Skin of body (tissue), 2 donors: ENCODE results near the gene CGB7. TPM values are rescaled to one million over a fixed set of nuclear protein-coding genes. Genes with fewer than 3 reads are reported as not detected.
"Not testable (repeated sequence)": the region's sequence is repeated elsewhere in the genome, so short reads cannot be mapped to it uniquely, and the experiment has no call there.

Experiments used
- DNase-seq: peaks from one replicate; lab custom pipeline; 2025; lab: John Stamatoyannopoulos, UW
- total RNA-seq: library from RNA; depleted of rRNA; stranded (reverse); fragments of >200 nt; gene quantifications from one replicate; pipeline ENCODE4 v1.2.3, GENCODE V29; 2014

CGB7 gene
- total RNA-seq, 1 donor from 2014 or later: 0.49 TPM

GRCh38 chr19:49042666-49043065, 14.9 kb downstream of the CGB7 start:
- DNase-seq: not testable (repeated sequence)

- DNase-seq: no peak
Observed at GRCh38 chr19:49042177-49042576, 15.4 kb downstream of the CGB7 start.

- DNase-seq: not testable (repeated sequence)
Observed at GRCh38 chr19:49039736-49040135, 17.8 kb downstream of the CGB7 start.

DNA sequence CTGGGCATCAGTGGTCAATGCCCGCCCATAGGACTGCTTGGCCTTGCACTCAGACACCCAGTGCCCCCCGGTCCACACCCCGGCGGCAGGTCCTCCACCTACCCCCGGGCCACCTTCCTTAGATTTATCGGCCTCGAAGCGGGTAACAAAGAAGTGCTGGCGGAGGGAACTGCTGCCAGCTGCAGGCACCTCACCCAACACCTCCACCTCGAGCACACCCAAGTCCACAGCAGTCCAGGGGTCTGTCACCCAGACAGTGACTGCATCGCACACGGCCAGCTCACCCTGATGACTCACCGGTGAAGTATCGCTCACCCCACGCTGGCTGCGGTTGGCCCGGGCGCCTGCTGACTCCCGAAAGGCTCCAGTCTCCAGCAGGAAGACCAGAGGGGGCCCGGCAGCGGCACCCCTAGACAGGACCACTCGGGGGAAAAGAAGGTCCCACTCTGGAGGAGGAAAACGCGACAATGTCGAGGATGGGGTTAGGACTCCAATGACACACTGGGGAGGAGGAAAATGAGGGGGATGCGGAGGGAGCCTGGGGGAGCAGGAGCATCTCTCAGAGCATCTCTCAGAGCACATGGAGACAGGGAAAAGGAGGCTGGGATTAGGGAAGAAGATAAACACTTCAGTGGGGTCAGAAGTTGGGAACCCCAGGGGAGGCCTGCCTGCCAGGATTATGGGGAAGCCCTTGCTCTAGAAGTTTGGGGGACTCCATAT, 18.8 kb downstream of the CGB7 start:
- not testable (repeated sequence) for DNase-seq

DNA sequence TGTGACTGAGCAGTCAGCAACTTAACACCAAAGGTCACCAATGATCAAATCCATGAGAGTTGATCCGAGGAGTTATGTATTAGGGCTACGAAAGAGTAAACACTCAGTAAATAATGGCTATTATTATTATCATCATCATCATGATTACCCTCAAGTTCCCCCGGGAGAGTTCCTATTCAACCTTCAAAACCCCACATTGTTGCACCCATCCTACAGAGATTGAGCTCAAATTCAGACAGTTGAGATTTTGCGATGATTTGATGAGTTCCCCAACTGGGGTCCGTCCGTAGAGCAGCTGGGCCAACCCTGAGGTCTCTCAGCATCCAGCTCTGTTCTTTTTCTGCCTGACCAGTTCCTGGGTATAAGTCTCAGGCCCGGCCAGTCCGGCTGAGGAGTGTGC, 19.4 kb downstream of the CGB7 start:
- not testable (repeated sequence) for DNase-seq

DNA sequence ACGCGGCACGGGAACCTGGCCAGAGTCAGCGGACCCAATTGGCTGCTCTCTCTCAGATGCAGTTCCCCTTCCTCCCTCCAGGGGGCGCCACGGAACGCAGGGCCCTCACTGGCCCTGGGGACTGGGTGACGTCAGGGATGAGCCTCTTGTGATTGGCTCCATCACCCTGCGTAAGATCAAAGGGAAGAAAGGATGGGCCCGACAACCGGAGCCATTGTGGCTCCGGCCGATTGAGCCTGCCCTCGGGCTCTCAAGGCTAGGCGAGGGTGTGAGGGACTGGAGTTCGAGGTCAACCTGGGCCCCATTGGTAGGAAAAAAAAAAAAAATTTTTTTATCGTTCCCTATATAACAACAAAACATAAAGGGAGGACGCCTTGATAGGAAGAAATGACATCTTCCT, 20.7 kb downstream of the CGB7 start, which contains the start of gene CGB1:
Gene CGB1 (minus strand): TSS at position 81 of the 400 bp plus-strand sequence. CDS start 184 bp downstream, outside the sequence.
- not testable (repeated sequence) for DNase-seq

DNA sequence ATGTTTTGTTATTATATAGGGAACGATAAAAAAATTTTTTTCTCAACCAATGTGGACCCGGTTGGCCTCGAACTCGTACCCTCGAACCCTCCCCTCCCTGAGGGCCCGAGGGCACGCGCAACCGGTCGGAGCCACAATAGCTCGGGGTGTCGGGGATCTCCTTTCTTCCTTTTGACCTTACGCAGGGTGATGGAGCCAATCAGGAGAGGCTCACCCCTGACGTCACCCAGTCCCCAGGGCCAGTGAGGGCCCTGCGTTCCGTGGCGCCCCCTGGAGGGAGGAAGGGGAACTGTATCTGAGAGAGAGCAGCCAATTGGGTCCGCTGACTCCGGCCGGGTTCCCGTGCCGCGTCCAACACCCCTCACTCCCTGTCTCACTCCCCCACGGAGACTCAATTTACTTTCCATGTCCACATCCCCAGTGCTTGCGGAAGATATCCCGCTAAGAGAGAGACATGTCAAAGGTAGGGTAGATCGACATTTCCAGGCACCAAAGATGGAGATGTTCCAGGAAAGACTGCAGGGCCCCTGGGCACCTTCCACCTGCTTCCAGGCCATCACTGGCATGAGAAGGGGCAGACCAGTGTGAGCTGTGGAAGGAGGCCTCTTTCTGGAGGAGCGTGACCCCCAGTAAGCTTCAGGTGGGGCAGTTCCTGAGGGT, 25.8 kb downstream of the CGB7 start, which contains the start of gene CGB2:
Gene CGB2 (plus strand): TSS at position 249 of the 660 bp plus-strand sequence. CDS start 206 bp downstream, at position 455.
- DNase-seq: not testable (repeated sequence)

DNA sequence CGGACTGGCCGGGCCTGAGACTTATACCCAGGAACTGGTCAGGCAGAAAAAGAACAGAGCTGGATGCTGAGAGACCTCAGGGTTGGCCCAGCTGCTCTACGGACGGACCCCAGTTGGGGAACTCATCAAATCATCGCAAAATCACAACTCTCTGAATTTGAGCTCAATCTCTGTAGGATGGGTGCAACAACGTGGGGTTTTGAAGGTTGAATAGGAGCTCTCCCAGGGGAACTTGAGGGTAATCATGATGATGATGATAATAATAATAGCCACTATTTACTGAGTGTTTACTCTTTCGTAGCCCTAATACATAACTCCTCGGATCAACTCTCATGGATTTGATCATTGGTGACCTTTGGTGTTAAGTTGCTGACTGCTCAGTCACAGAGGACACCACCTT, 27.2 kb downstream of the CGB7 start:
- not testable (repeated sequence) for DNase-seq

DNA sequence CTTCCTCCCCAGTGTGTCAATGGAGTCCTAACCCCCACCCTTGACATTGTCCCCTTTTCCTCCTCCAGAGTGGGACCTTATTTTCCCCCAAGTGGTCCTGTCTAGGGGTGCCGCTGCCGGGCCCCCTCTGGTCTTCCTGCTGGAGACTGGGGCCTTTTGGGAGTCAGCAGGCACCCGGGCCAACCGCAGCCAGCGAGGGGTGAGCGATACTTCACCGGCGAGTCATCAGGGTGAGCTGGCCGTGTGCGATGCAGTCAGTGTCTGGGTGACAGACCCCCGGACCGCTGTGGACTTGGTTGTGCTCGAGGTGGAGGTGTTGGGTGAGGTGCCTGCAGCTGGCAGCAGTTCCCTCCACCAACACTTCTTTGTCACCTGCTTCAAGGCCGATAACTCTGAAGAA, 27.8 kb downstream of the CGB7 start:
- DNase-seq: not testable (repeated sequence)

- DNase-seq: not testable (repeated sequence)
Observed at GRCh38 chr19:49028686-49029085, 28.9 kb downstream of the CGB7 start.

- not testable (repeated sequence) for DNase-seq
Observed at GRCh38 chr19:49025599-49025998, 31.9 kb downstream of the CGB7 start.

DNA sequence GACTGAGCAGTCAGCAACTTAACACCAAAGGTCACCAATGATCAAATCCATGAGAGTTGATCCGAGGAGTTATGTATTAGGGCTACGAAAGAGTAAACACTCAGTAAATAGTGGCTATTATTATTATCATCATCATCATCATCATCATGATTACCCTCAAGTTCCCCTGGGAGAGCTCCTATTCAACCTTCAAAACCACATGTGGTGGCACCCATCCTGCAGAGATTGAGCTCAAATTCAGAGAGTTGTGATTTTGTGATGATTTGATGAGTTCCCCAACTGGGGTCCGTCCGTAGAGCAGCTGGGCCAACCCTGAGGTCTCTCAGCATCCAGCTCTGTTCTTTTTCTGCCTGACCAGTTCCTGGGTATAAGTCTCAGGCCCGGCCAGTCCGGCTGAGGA, 32.5 kb downstream of the CGB7 start:
- DNase-seq: not testable (repeated sequence)

GRCh38 chr19:49024233-49024632, 33.3 kb downstream of the CGB7 start, which contains the start of gene CGB3:
CGB3 (minus strand) TSS chr19:49024333; CDS start chr19:49023971, 362 bp downstream.
- not testable (repeated sequence) for DNase-seq

GRCh38 chr19:49022116-49022515, 35.4 kb downstream of the CGB7 start:
- DNase-seq: no peak

- no peak for DNase-seq
Observed at GRCh38 chr19:49020931-49021895, 36.3 kb downstream of the CGB7 start.

DNA sequence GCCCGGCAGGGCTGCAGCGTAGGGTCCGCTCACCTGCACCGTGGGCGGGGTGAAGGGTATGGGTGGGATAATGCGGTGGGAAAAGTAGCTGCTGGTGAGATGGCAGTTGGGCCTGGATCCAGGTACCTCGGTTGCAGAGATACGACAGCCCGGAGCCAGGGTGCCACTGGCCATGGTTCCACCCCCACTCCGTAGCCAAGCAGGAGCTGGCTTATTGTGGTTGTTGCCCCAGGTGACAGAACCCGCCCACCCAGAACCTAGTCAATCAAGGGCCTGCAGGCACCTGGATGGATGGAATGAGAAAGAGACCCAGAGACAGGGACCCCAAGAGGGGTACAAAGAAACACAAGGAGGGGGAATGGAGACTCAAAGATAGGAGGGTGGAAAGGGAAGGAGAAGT, 37.2 kb downstream of the CGB7 start:
- DNase-seq: no peak

DNA sequence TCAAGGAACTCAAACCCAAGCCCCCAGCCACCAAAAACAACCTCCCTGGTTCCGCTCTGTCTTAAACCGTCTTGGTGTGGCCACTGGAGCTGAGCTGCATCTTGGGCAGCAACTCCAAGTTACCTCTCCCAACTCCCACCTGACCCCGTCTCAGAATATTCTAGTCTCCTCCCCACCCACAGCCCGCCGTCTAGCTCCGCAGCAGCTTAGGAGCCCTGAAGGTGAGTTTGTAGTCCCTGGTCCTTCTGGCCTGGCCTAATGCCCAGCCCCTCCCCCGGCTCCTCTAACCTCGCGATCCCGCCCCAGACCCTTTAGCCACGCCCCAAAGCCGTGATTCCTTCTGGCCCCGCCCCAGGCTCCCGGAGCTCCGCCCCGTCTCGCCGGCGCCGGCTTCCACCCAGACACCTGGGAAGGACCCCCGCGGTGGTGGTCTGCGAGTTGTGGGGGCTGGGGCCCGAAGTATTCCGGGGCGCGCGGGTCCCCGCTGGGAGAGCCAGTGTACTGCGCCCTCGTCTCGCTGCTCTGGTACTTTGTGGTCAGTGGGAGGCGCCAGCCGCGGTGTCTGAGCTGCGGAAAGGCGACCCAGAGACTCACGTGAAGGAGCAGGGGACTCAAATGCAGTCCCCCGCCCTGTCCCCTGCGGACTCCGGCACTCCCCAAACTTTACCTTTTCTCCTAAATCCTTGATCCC, 38.2 kb downstream of the CGB7 start:
- no peak for DNase-seq

GRCh38 chr19:49018388-49019241, 38.9 kb downstream of the CGB7 start:
- DNase-seq: not testable (repeated sequence)

- DNase-seq: no peak
Observed at GRCh38 chr19:49017666-49018351, 39.7 kb downstream of the CGB7 start.
